GM21528 (cell line): ENCODE results near the gene DOK5.
"Not testable (repeated sequence)": the region's sequence is repeated elsewhere in the genome, so short reads cannot be mapped to it uniquely, and the experiment has no call there.

Source experiments
- ATAC-seq: cut with Tn5 transposase; IDR thresholded peaks from one replicate; pipeline ENCODE4 v1.9.1; 2021; ENCODE audit warnings: mild to moderate bottlenecking, moderate library complexity; ENCODE audit not compliant: unreplicated experiment, low FRiP score

The DOK5 gene

GRCh38 chr20:54469952-54470351 lies 5.4 kb upstream of the DOK5 start:
- ATAC-seq = no peak

GRCh38 chr20:54470697-54471096 lies 4.7 kb upstream of the DOK5 start:
- ATAC-seq = no peak

GRCh38 chr20:54472607-54473006 lies 2.8 kb upstream of the DOK5 start:
- no peak for ATAC-seq

- no peak for ATAC-seq
Measured at GRCh38 chr20:54473340-54473739, 2.1 kb upstream of the DOK5 start.

- ATAC-seq = no peak
Measured at GRCh38 chr20:54474046-54474445, 1.3 kb upstream of the DOK5 start.

- ATAC-seq = no peak
Measured at GRCh38 chr20:54474866-54475265, 527 bp upstream of the DOK5 start.

- no peak for ATAC-seq
Measured at GRCh38 chr20:54476169-54477009, 996 bp downstream of the DOK5 start.

GRCh38 chr20:54477191-54477955 lies 2.0 kb downstream of the DOK5 start:
- no peak for ATAC-seq

- ATAC-seq = no peak
Measured at GRCh38 chr20:54479138-54479906, 3.9 kb downstream of the DOK5 start.

GRCh38 chr20:54479937-54480336 lies 4.5 kb downstream of the DOK5 start:
- not testable (repeated sequence) for ATAC-seq

GRCh38 chr20:54481442-54481841 lies 6.0 kb downstream of the DOK5 start:
- no peak for ATAC-seq

- no peak for ATAC-seq
Measured at GRCh38 chr20:54485631-54486030, 10.2 kb downstream of the DOK5 start.

GRCh38 chr20:54486585-54486984 lies 11.2 kb downstream of the DOK5 start:
- no peak for ATAC-seq

GRCh38 chr20:54488442-54488841 lies 13.0 kb downstream of the DOK5 start:
- no peak for ATAC-seq

GRCh38 chr20:54491506-54491905 lies 16.1 kb downstream of the DOK5 start:
- ATAC-seq = no peak

- ATAC-seq = no peak
Measured at GRCh38 chr20:54494303-54495006, 19.1 kb downstream of the DOK5 start.

GRCh38 chr20:54497931-54498718 lies 22.7 kb downstream of the DOK5 start:
- ATAC-seq = no peak

GRCh38 chr20:54499111-54499510 lies 23.7 kb downstream of the DOK5 start:
- ATAC-seq = no peak

- ATAC-seq = no peak
Measured at GRCh38 chr20:54502179-54502578, 26.8 kb downstream of the DOK5 start.

GRCh38 chr20:54506643-54507042 lies 31.2 kb downstream of the DOK5 start:
- no peak for ATAC-seq
